H9 (cell line): ENCODE data around the gene DHRS1. TPM values are rescaled to one million over a fixed set of nuclear protein-coding genes. Genes with fewer than 3 reads are reported as not detected.

Experiments used
- DNase-seq: peaks from one replicate; pipeline ENCODE4 v3.0.0-alpha.2; 2017
- H2AFZ ChIP-seq: one replicate; pipeline ENCODE4 v1.6.1; 2013; ENCODE audit warnings: mild to moderate bottlenecking, low read length, control low read depth, moderate library complexity
- H2AK5ac ChIP-seq: 2 replicates; pipeline ENCODE4 v1.6.1; 2013; ENCODE audit warnings: low read length, control low read depth, mixed read lengths; ENCODE audit not compliant: insufficient read length
- H2BK120ac ChIP-seq: one replicate; pipeline ENCODE4 v1.6.1; 2013; ENCODE audit warnings: low read depth, mild to moderate bottlenecking, low read length, control low read depth, inconsistent platforms; ENCODE audit not compliant: poor library complexity, severe bottlenecking
- H2BK12ac ChIP-seq: 2 replicates; pipeline ENCODE4 v1.6.1; 2013; ENCODE audit warnings: low read length, control low read depth, mixed read lengths, low read depth; ENCODE audit not compliant: insufficient read length
- H2BK15ac ChIP-seq: 2 replicates; pipeline ENCODE4 v1.6.1; 2013; ENCODE audit warnings: low read depth, low read length, control low read depth
- H2BK20ac ChIP-seq: one replicate; pipeline ENCODE4 v1.6.1; 2013; ENCODE audit warnings: low read depth, mild to moderate bottlenecking, low read length, control low read depth, inconsistent platforms; ENCODE audit not compliant: poor library complexity, severe bottlenecking
- H2BK5ac ChIP-seq: 2 replicates; pipeline ENCODE4 v1.6.1; 2013; ENCODE audit warnings: low read length, control low read depth, mixed read lengths; ENCODE audit not compliant: insufficient read length
- H3K14ac ChIP-seq: 2 replicates; pipeline ENCODE4 v1.6.1; 2013; ENCODE audit warnings: low read length, control low read depth; ENCODE audit not compliant: insufficient read depth
- H3K18ac ChIP-seq: 2 replicates; pipeline ENCODE4 v1.6.1; 2013; ENCODE audit warnings: low read depth, mild to moderate bottlenecking, mixed read lengths, low read length, control low read depth; ENCODE audit not compliant: insufficient read length
- H3K23ac ChIP-seq: 2 replicates; pipeline ENCODE4 v1.6.1; 2013; ENCODE audit warnings: low read length, control low read depth, mixed read lengths, low read depth; ENCODE audit not compliant: insufficient read length
- H3K23me2 ChIP-seq: 2 replicates; pipeline ENCODE4 v1.6.1; 2013; ENCODE audit warnings: low read depth, mild to moderate bottlenecking, mixed read lengths, low read length, control low read depth; ENCODE audit not compliant: insufficient read length, poor library complexity, severe bottlenecking
- H3K27ac ChIP-seq: 2 replicates; pipeline ENCODE4 v1.5.1; 2013; ENCODE audit warnings: low read length, control low read depth, mixed read lengths, low read depth; ENCODE audit not compliant: insufficient read length
- H3K27me3 ChIP-seq: 2 replicates; pipeline ENCODE4 v1.6.1; 2013; ENCODE audit warnings: low read length, control low read depth, inconsistent platforms; ENCODE audit not compliant: insufficient read depth
- H3K4ac ChIP-seq: 2 replicates; pipeline ENCODE4 v1.6.1; 2013; ENCODE audit warnings: low read depth, mild to moderate bottlenecking, control low read depth, inconsistent platforms, low read length, moderate library complexity
- H3K4me1 ChIP-seq: 2 replicates; pipeline ENCODE4 v1.6.1; 2013; ENCODE audit warnings: low read length, control low read depth, inconsistent platforms; ENCODE audit not compliant: insufficient read depth
- H3K4me2 ChIP-seq: 2 replicates; pipeline ENCODE4 v1.6.1; 2013; ENCODE audit warnings: low read length, control low read depth, mixed read lengths; ENCODE audit not compliant: insufficient read length, insufficient read depth
- H3K56ac ChIP-seq: 2 replicates; pipeline ENCODE4 v1.6.1; 2013; ENCODE audit warnings: low read depth, mild to moderate bottlenecking, mixed read lengths, low read length, control low read depth; ENCODE audit not compliant: insufficient read length
- H3K79me1 ChIP-seq: 2 replicates; pipeline ENCODE4 v1.6.1; 2013; ENCODE audit warnings: low read depth, mild to moderate bottlenecking, moderate library complexity, low read length, control low read depth, inconsistent platforms; ENCODE audit not compliant: insufficient read depth, poor library complexity, severe bottlenecking
- H3K79me2 ChIP-seq: 2 replicates; pipeline ENCODE4 v1.6.1; 2013; ENCODE audit warnings: low read length, control low read depth, inconsistent platforms; ENCODE audit not compliant: insufficient read depth
- H3K9ac ChIP-seq: 2 replicates; pipeline ENCODE4 v1.6.1; 2013; ENCODE audit warnings: low read length, control low read depth, mixed read lengths; ENCODE audit not compliant: insufficient read length; ENCODE audit errors: extremely low read depth
- H3K9me3 ChIP-seq: one replicate; pipeline ENCODE4 v1.6.1; 2013; ENCODE audit warnings: low read depth, low read length, inconsistent platforms; ENCODE audit not compliant: control insufficient read depth
- H3T11ph ChIP-seq: one replicate; pipeline ENCODE4 v1.6.1; 2013; ENCODE audit warnings: mild to moderate bottlenecking, low read length, control low read depth, inconsistent platforms
- H4K20me1 ChIP-seq: one replicate; pipeline ENCODE4 v1.6.1; 2013; ENCODE audit not compliant: control insufficient read depth, insufficient read length, insufficient read depth
- H4K5ac ChIP-seq: 2 replicates; pipeline ENCODE4 v1.6.1; 2013; ENCODE audit warnings: low read depth, mild to moderate bottlenecking, mixed read lengths, low read length, control low read depth; ENCODE audit not compliant: insufficient read length
- H4K8ac ChIP-seq: replicated peaks from 2 replicates; pipeline ENCODE4 v1.6.1; 2013; ENCODE audit warnings: low read length, control low read depth, mixed read lengths, low read depth; ENCODE audit not compliant: insufficient read length
- H4K91ac ChIP-seq: 2 replicates; pipeline ENCODE4 v1.6.1; 2013; ENCODE audit warnings: low read depth, mild to moderate bottlenecking, moderate library complexity, mixed read lengths, low read length, control low read depth; ENCODE audit not compliant: insufficient read length
- H3K27ac Mint-ChIP-seq, 3 experiments: 2 replicates in 2 of 3; 3 replicates in 1 of 3; pipeline ENCODE4 v1.8.0; 2020 to 2021; ENCODE audit warnings: mixed read lengths in 3 of 3, mild to moderate bottlenecking in 1 of 3, moderate library complexity in 1 of 3
- H3K27me3 Mint-ChIP-seq: 2 replicates; pipeline ENCODE4 v1.8.0; 2021; ENCODE audit warnings: low read depth, mild to moderate bottlenecking, moderate library complexity, mixed read lengths
- H3K36me3 Mint-ChIP-seq, 3 experiments: 2 replicates in 2 of 3; 3 replicates in 1 of 3; pipeline ENCODE4 v1.8.0; 2020 to 2021; ENCODE audit warnings: low read depth in 3 of 3, mixed read lengths in 3 of 3; ENCODE audit not compliant: insufficient read depth in 1 of 3
- H3K4me1 Mint-ChIP-seq, 2 experiments: 2 replicates each; pipeline ENCODE4 v1.8.0; 2020; ENCODE audit warnings: mixed read lengths in 2 of 2
- H3K4me3 Mint-ChIP-seq, 2 experiments: 2 replicates in 1 of 2; 3 replicates in 1 of 2; pipeline ENCODE4 v1.8.0; 2020 to 2021; ENCODE audit warnings: mild to moderate bottlenecking in 2 of 2, mixed read lengths in 2 of 2, moderate library complexity in 1 of 2
- H3K9me3 Mint-ChIP-seq, 2 experiments: 2 replicates in 1 of 2; 3 replicates in 1 of 2; pipeline ENCODE4 v1.8.0; 2020; ENCODE audit warnings: mild to moderate bottlenecking in 2 of 2, mixed read lengths in 2 of 2, moderate library complexity in 1 of 2
- WGBS: extraction: QIAGEN DNeasy Blood & Tissue Kit; methylation state at CpG from one replicate; pipeline ENCODE4 v1.1.7; 2013; ENCODE audit warnings: missing lambda C conversion rate, low lambda C conversion rate, mixed read lengths; ENCODE audit not compliant: insufficient read length; ENCODE audit errors: extremely low coverage; 5-methylcytosine and 5-hydroxymethylcytosine counted together
- total RNA-seq: library from RNA; stranded (reverse); gene quantifications from 2 replicates; pipeline ENCODE4 v1.2.1, GENCODE V29; 2021
- TF ChIP-seq, protein P1 (sequence below): fragments of 200-600 bp; sonication (generic); conservative IDR thresholded peaks from 3 replicates; pipeline ENCODE4 v1.8.0; 2021; ENCODE audit warnings: antibody characterized with exemption, mild to moderate bottlenecking

DHRS1 gene
- total RNA-seq, 1 experiment from 2014 or later = 19.1 TPM

DNA sequence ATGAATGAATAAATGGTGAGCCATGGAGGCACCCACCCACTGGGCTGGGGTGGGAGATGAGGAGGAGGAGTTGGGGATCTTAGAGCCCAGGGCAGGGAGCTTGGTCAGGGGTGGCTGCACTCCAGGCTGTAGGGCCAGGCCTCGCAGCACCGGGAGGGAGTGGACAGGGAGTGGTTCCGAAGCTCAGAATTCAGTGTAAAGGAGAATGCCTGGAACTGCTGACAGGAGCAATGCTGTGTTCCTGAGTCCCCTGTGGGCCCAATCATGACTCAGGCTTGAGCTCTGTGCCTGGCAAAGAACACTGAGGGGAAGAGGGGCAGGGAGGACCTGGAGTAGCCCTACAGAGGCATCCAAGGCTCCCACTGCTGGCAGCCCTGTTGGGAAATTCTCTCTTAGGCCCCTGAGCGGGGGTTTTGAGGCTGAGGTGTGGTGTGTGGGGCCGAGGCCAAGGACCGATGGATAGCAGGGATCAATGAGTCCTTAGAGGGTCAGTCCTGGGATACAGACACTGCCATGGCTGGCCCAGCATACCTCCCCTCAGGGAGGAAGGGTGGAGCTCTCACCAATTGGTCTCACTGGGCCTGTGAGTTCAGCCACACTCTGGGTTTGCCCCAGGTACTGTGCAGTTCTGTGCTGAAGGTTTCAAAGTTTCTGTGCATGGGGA is 18.7 kb downstream of the DHRS1 start:
- no peak overlapping the region for H3K4me2 ChIP-seq
- H2AK5ac ChIP-seq = no peak overlapping the region
- H4K5ac ChIP-seq = no peak overlapping the region
- H3K9ac ChIP-seq = no peak overlapping the region
- no CpG with 5 or more reads among the region's 6 CpGs for WGBS
- H3K9me3 ChIP-seq = no peaks in the 10 kb centered on the region
- no peak overlapping the region for H4K8ac ChIP-seq
- H2BK12ac ChIP-seq = no peak overlapping the region
- H3K79me2 ChIP-seq = no peaks in the 10 kb centered on the region
- Mint-ChIP-seq H3K4me3 (no peak overlapping the region; a peak in 1 of 5 replicates), H3K27me3 (no peaks in the 10 kb centered on the region), H3K36me3 (no peaks in the 10 kb centered on the region), H3K4me1 (peaks cover 2% of the 10 kb centered on the region in 2 experiments; a peak in 1 of 4 replicates), H3K9me3 (no peaks in the 10 kb centered on the region), H3K27ac (peak overlapping the region in 1 of 3 experiments; percentile 27; a peak in 2 of 7 replicates)
- TF ChIP-seq, protein P1, sequence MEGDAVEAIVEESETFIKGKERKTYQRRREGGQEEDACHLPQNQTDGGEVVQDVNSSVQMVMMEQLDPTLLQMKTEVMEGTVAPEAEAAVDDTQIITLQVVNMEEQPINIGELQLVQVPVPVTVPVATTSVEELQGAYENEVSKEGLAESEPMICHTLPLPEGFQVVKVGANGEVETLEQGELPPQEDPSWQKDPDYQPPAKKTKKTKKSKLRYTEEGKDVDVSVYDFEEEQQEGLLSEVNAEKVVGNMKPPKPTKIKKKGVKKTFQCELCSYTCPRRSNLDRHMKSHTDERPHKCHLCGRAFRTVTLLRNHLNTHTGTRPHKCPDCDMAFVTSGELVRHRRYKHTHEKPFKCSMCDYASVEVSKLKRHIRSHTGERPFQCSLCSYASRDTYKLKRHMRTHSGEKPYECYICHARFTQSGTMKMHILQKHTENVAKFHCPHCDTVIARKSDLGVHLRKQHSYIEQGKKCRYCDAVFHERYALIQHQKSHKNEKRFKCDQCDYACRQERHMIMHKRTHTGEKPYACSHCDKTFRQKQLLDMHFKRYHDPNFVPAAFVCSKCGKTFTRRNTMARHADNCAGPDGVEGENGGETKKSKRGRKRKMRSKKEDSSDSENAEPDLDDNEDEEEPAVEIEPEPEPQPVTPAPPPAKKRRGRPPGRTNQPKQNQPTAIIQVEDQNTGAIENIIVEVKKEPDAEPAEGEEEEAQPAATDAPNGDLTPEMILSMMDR = no peak
- H3K4ac ChIP-seq = no peak overlapping the region
- no peak overlapping the region for H2BK5ac ChIP-seq
- H3K18ac ChIP-seq = no peak overlapping the region
- no peak overlapping the region for H2BK15ac ChIP-seq
- no peak overlapping the region for H2BK120ac ChIP-seq
- H3K4me1 ChIP-seq = no peaks in the 10 kb centered on the region
- H2AFZ ChIP-seq = no peak overlapping the region
- no peak overlapping the region for H3K27ac ChIP-seq
- no peak for DNase-seq
- H3K14ac ChIP-seq = no peak overlapping the region
- no peaks in the 10 kb centered on the region for H4K20me1 ChIP-seq
- H2BK20ac ChIP-seq = no peak overlapping the region
- no peak overlapping the region for H4K91ac ChIP-seq
- H3T11ph ChIP-seq = no peak overlapping the region
- H3K23me2 ChIP-seq = no peaks in the 10 kb centered on the region
- no peaks in the 10 kb centered on the region for H3K27me3 ChIP-seq
- no peak overlapping the region for H3K56ac ChIP-seq
- H3K23ac ChIP-seq = no peak overlapping the region
- H3K79me1 ChIP-seq = no peaks in the 10 kb centered on the region
